T-helper 1 cell treated with Interleukin-12 subunit alpha and Interleukin-12 subunit beta and Interleukin-4 antibody, amounts not matched to agents 30 μg/mL and 1 μg/mL, for 36 hours (primary cell): ENCODE results near the gene TSPAN18.

ENCODE experiments used
- H3K27ac Mint-ChIP-seq: one replicate; pipeline ENCODE4 v1.8.0; 2021; ENCODE audit warnings: mild to moderate bottlenecking, mixed read lengths
- H3K27me3 Mint-ChIP-seq: one replicate; pipeline ENCODE4 v1.8.0; 2021; ENCODE audit warnings: low read depth, mixed read lengths
- H3K36me3 Mint-ChIP-seq: one replicate; pipeline ENCODE4 v1.8.0; 2021; ENCODE audit warnings: low read depth, mixed read lengths
- H3K4me1 Mint-ChIP-seq: one replicate; pipeline ENCODE4 v1.8.0; 2021; ENCODE audit warnings: low read depth, mixed read lengths
- H3K4me3 Mint-ChIP-seq: one replicate; pipeline ENCODE4 v1.8.0; 2021; ENCODE audit warnings: mild to moderate bottlenecking, moderate library complexity, mixed read lengths
- H3K9me3 Mint-ChIP-seq: one replicate; pipeline ENCODE4 v1.8.0; 2021; ENCODE audit warnings: mixed read lengths

The TSPAN18 gene

DNA sequence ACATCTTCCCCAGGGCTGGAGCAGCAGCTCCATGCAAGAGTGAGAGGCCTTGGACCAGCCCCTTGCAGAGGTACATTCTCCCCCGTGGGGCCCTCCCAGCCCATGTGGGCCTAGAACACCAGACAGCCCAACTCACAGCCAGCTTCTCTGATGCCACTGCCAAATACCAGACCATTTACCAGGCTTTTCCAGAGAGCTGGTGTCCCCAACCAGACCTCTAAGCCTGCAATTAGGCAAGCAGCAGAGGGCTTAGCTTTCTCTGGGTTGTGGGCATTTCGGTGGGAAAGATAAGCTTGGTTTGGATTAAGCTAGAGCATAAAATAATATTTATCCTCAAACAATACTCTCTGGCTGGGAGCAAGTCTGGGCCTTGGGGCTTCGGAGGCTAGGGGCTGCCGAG, 148.3 kb downstream of the TSPAN18 start:
- Mint-ChIP-seq H3K27me3 (peaks cover 13% of the 10 kb centered on the region), H3K4me3 (no peak overlapping the region), H3K27ac (no peak overlapping the region), H3K4me1 (no peaks in the 10 kb centered on the region), H3K36me3 (peaks cover 4% of the 10 kb centered on the region), H3K9me3 (peaks cover 7% of the 10 kb centered on the region)

DNA sequence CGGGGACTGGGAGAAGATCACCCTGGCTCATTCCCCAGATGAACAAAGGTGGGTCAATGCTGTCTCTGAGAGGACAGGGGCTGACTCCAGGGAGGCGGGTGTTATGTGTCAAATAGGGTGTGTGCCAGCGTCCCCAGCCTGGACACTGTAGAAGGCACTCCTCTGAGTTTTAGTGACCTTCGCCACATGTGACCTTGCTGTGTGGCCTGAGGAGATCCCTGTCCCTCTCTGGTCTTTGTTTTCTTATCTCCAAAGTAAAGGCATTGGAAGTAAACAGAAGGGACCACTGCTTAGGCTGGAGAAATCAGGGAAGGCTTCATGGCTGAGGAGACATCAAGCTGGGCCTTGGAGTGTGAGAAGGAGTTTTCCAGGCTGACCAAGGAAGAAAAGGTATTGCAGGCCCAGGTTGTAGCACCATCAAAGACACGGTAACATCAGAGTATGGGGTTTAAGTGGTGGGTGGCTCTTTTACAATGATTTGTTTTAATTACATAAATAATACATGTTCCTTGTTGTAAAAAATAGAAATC, 149.5 kb downstream of the TSPAN18 start:
- no peak overlapping the region for H3K4me3 Mint-ChIP-seq
- H3K36me3 Mint-ChIP-seq, result no peaks in the 10 kb centered on the region
- H3K27ac Mint-ChIP-seq, result no peak overlapping the region
- no peaks in the 10 kb centered on the region for H3K9me3 Mint-ChIP-seq
- H3K27me3 Mint-ChIP-seq, result peaks cover 8% of the 10 kb centered on the region
- no peaks in the 10 kb centered on the region for H3K4me1 Mint-ChIP-seq

DNA sequence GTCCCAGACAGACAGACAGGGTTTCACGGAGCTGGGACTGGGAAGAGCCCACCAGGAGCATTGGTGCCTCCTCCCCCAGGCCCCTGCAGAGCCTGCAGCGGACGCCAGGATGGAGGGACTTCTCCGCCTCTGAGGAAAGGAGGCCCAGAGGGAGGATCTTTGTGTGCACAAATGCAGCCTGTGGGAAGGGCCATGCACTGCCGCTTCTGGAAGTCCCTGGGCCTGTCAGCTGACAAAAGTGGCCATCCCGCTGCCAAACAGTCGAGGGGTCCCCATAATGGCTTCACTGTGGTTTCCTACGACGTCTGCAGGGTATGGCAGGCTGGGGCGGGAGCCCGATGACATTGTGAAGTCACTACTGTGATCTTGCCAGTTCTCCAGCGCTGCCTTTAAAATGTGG, 150.1 kb downstream of the TSPAN18 start:
- no peaks in the 10 kb centered on the region for H3K4me1 Mint-ChIP-seq
- peaks cover 3% of the 10 kb centered on the region for H3K27me3 Mint-ChIP-seq
- no peak overlapping the region for H3K27ac Mint-ChIP-seq
- H3K4me3 Mint-ChIP-seq, result no peak overlapping the region
- H3K36me3 Mint-ChIP-seq, result no peaks in the 10 kb centered on the region
- H3K9me3 Mint-ChIP-seq, result no peaks in the 10 kb centered on the region

DNA sequence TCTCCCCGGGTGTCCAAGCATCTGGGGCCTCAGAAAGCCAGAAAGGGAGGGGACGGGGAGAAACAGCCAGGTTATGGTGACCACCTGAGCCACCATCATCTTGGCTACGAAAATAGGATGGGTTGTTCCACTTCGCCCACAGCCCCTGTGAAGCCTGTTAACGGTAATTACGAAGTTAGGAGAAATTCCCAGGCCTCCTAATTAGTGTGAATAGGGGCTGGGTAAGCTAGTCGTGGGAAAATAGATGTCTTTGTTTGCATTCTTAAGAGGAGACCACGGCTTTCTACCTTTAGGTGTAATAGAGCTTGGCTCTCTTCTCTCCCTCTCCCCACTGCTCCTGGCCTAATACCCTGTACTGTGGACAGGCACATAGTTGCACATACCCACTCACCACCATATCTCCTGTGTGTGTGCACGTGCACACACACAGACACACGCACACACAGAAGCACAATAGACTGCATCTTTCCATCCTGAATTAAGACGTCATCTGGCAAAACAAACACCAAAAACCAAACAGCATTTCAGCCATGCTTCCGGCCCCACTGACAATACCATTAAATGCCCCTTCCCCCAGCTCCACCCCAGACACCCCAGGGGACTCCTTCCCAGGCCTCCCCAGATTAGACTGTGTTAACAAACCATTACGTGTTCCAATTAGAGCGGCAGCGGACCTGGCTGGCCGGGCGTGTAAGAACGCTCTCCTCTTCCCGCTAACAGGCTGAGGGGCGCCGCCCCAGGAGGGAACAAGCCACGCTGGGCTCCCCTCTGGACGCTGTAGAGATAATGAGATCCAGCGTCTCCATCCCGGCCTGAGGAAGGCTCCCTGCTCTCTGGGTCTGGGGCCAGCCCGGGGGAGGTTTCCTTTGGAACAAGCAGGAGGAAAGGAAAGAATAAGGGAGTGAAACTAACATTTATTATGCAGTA, 151.1 kb downstream of the TSPAN18 start:
- Mint-ChIP-seq H3K36me3 (no peaks in the 10 kb centered on the region), H3K9me3 (no peaks in the 10 kb centered on the region), H3K4me1 (no peaks in the 10 kb centered on the region), H3K27ac (no peak overlapping the region), H3K4me3 (no peak overlapping the region), H3K27me3 (peaks cover 4% of the 10 kb centered on the region)

DNA sequence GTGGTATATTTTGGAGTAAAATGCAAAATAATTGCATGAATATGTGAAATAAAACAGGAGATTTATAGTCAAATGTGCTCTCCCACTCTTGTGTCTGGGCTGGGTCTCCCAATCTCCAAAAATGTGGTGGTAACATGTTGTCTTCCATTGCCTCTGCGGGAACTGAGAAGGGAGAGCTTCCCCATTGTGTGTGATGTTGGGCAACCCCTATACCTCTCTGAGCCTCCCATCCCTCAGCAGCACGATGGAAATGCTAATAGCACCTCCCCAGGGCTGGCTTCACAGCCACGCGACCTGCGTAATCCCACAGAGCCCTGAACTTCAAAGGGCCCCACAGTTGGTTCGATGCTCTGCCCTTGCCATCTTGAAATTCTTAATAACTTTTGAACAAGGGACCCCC, 151.9 kb downstream of the TSPAN18 start:
- Mint-ChIP-seq H3K9me3 (no peaks in the 10 kb centered on the region), H3K27me3 (peaks cover 6% of the 10 kb centered on the region), H3K4me3 (no peak overlapping the region), H3K27ac (no peak overlapping the region), H3K4me1 (no peaks in the 10 kb centered on the region), H3K36me3 (no peaks in the 10 kb centered on the region)

DNA sequence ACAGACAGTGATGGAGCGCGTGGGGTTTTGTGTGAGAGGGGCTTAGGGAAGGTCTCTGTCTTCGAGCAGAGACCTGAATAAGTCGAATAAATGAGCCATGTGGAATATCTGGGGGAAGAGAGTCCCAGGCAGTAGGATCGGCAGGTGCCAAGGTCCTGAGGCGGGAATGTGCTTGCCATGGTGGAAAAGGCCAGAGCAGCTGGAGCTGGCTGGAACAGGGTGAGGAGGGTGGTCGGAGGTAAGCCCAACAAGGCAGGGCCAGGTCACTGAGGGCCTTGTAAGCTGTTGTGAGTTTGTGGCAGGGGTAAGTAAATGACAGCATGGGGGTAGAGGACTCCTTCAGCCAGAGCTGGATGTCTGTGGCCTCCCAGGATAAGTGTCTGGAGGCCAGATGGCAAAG, 152.7 kb downstream of the TSPAN18 start:
- H3K27ac Mint-ChIP-seq, result no peak overlapping the region
- no peaks in the 10 kb centered on the region for H3K36me3 Mint-ChIP-seq
- H3K4me1 Mint-ChIP-seq, result no peaks in the 10 kb centered on the region
- no peak overlapping the region for H3K4me3 Mint-ChIP-seq
- H3K27me3 Mint-ChIP-seq, result peaks cover 6% of the 10 kb centered on the region
- H3K9me3 Mint-ChIP-seq, result no peaks in the 10 kb centered on the region

DNA sequence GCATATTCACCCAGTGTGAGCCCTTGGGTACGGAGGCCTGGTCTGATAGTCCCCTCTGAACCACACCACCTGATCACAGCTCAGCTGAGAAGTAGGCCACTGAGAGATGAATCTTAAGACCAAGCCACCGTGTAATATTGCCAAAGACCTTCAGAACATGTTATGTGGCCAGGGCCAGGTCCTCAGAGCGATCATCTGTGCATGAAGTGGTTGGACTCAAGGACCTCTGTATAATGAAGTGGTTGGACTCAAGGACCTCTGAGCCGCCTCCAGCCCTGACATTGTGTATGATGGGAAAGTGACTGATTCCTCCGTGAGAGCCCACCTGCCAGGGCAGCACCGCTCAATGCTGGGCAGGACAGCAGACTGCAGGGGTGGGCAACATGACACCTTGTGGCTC, 153.7 kb downstream of the TSPAN18 start:
- Mint-ChIP-seq H3K4me3 (no peak overlapping the region), H3K36me3 (no peaks in the 10 kb centered on the region), H3K27me3 (peaks cover 7% of the 10 kb centered on the region), H3K9me3 (no peaks in the 10 kb centered on the region), H3K4me1 (no peaks in the 10 kb centered on the region), H3K27ac (no peak overlapping the region)

DNA sequence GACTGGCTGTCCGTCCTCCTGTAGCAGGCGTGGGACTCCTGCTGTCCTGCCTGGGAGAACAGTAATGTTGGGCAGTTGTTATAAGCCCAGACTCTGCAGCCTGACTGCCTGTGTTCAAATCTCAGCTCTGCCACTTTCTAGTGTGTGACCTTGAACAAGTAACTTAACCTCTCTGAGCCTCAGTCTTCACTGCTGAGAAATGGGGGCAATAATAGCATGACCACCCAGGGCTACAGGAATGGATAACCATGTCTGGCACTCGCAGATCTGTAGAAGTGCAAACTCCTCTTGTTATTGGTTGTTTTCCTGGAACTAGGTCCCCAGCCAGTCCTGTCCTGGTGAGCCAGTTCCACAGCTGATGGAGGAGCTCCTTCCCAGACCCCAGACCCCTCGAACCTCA, 154.2 kb downstream of the TSPAN18 start:
- Mint-ChIP-seq H3K4me1 (no peaks in the 10 kb centered on the region), H3K27me3 (peaks cover 10% of the 10 kb centered on the region), H3K36me3 (no peaks in the 10 kb centered on the region), H3K4me3 (no peak overlapping the region), H3K9me3 (no peaks in the 10 kb centered on the region), H3K27ac (no peak overlapping the region)

DNA sequence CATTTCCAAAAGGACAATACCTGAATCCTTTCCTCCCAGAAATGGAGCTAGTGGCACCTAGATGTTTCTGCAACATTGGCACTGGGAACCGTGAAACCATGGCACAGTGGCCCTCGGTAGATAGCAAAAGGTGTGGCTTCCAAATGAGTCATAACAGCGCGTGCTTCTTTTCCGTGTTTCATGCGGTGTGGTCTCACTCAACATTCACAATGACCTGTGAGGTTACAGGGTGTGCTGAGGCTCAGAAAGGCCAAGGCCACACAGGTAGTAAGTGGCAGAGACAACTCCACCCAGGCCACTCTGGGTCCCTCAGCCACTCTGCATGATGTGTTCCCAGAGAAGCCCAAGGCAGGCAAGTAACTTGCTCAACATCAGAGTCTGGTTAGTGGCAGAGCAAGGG, 156.5 kb downstream of the TSPAN18 start:
- Mint-ChIP-seq H3K27me3 (peaks cover 10% of the 10 kb centered on the region), H3K9me3 (no peaks in the 10 kb centered on the region)

DNA sequence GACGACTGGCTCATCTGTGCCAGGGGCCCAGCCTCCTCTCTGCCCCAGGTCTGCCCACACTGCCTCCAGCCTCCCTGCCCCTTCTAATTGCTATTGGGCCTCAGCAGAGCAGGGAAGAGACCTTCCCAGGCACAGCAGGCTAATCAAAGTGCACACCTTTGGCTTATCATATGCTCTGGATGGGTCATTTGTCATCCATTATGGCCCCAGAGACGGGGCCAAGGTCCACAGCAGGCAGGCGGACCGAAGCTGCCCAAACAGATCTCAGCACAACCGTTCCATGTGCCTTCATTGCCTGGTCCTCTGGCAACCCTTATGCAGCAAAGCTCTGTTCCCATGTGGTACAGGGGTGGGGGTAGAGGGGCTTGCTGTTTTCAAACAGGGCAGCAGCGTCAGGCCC, 157.3 kb downstream of the TSPAN18 start:
- H3K27ac Mint-ChIP-seq, result no peak overlapping the region
- no peaks in the 10 kb centered on the region for H3K9me3 Mint-ChIP-seq
- H3K4me3 Mint-ChIP-seq, result no peak overlapping the region
- H3K36me3 Mint-ChIP-seq, result no peaks in the 10 kb centered on the region
- no peaks in the 10 kb centered on the region for H3K4me1 Mint-ChIP-seq
- H3K27me3 Mint-ChIP-seq, result peaks cover 10% of the 10 kb centered on the region

More for the DNA sequence above, 156.5 kb downstream of the TSPAN18 start:
- H3K27ac Mint-ChIP-seq, result no peak overlapping the region
- no peak overlapping the region for H3K4me3 Mint-ChIP-seq
- no peaks in the 10 kb centered on the region for H3K36me3 Mint-ChIP-seq
- H3K4me1 Mint-ChIP-seq, result no peaks in the 10 kb centered on the region

DNA sequence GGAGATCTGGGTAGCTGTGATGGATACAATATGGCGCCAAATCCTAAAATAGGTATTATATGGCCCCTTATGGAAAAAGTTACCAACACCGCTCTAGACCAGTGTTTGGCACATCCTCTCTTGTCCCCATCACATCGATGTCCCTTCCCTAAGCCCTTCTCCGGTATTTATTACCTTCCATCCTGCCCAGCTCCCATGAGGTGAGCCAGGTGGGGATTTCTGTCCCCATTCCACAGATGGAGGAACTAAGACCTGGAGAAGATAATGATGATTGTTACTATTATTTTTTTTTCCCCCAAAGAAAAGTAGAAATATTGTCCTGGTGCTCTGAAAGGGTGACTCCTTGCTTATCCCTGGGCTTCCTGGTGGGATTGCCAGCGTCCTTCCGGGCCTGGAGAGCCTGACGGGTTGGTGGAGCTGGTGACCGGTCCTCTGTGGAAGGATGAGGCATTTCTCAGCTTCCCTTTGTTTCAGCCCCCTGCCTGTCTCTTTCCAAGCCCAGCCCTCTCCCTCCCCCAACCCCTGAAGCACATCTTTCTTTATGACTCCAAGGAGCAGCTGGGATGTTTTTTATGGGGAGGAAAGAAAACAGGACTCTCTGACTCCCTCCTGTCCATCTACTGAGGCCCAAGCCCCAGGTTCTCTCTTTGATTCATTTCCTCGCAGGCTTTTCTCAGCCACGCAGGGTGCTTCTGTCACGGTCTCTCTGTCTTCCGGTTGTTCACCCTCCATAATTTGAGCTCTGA, 158.5 kb downstream of the TSPAN18 start:
- Mint-ChIP-seq H3K27ac (no peak overlapping the region), H3K36me3 (no peaks in the 10 kb centered on the region), H3K27me3 (peaks cover 10% of the 10 kb centered on the region), H3K9me3 (no peaks in the 10 kb centered on the region), H3K4me3 (no peak overlapping the region), H3K4me1 (no peaks in the 10 kb centered on the region)

DNA sequence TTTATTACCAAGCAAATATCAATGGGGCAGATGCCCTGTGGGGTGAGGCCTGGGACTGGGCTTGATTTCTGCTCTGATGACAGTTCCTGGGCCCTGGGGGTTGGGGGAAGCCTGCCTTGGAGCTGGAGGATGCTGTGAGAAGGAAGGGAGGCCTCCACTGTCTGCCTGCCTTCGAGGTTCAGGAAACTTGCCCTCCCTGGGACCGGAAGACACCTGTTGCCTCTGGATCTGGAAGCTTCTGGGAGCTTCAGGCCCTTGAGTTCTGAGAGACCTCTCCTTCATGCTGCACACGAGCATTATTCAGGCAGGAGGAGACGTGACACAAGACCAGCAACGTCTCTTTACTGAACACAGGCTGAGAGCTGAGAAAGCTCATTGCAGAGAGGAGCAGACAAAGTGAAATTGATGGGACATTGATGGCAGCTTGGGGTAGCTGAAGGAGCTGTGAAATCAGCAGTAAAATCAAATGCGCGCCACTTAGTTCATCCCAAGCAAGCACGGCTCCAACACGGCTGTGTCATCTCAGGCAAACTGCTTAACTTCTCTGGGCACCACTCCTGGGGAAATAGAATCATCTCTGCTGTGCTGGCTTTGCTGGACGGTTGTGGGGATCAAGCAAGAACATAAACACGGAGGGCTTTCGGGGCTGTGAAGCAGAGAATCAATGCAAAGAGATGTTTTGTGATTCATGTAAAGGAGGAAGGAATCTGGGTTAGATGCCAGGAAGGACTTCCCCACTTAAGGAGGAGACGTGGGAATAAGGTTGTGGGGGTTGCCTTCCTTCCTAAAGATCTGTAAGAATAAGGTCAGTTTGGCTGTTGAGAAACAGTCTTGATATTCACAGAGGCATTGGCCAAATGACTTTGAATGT, 159.4 kb downstream of the TSPAN18 start:
- Mint-ChIP-seq H3K36me3 (no peaks in the 10 kb centered on the region), H3K9me3 (no peaks in the 10 kb centered on the region), H3K27ac (no peak overlapping the region), H3K4me1 (no peaks in the 10 kb centered on the region), H3K27me3 (peaks cover 10% of the 10 kb centered on the region), H3K4me3 (no peak overlapping the region)

DNA sequence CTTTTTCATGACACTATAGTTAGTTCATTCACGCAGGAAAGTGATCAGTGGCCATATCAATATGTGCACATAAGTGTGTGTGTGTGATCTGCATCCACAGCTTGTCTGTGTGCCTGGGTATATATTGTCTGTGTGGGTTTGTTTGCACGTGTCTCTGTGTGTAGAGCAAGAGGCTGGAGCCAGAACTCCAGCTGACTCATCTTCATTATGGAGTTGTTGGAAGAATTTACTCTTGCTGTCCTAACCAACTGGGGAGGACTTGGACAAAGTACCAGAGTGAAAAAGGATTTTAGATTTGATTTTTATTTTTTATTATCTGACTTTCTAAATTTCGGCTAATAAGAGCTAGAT, 160.0 kb downstream of the TSPAN18 start:
- H3K9me3 Mint-ChIP-seq, result no peaks in the 10 kb centered on the region
- no peak overlapping the region for H3K27ac Mint-ChIP-seq
- no peaks in the 10 kb centered on the region for H3K36me3 Mint-ChIP-seq
- H3K4me1 Mint-ChIP-seq, result no peaks in the 10 kb centered on the region
- no peak overlapping the region for H3K4me3 Mint-ChIP-seq
- peaks cover 10% of the 10 kb centered on the region for H3K27me3 Mint-ChIP-seq

DNA sequence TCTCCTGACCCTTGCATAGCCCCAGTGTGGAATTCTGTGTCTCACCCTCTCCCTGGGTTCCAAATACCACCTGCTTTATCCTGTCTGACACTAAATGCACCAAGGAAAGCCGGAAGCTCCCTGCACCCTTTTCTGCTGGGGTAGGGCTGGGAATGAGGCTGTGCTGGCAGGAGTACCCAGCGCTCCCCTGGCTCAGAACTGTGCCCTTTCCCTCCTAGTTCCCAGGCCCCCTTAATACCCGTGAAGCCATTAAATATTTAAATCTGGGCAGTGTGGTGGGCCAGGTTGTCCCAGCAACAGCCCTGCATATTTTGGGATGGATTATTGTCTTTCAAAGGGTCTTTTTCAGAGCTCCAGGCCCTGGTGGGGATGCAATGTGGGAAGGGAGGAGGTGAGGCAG, 160.9 kb downstream of the TSPAN18 start:
- Mint-ChIP-seq H3K9me3 (no peaks in the 10 kb centered on the region), H3K4me3 (no peak overlapping the region), H3K36me3 (no peaks in the 10 kb centered on the region), H3K27me3 (peaks cover 7% of the 10 kb centered on the region), H3K4me1 (peaks cover 2% of the 10 kb centered on the region), H3K27ac (no peak overlapping the region)
